Peyer's patch (tissue), 4 donors: ENCODE data around the gene SNX9.

Source experiments
- POLR2A ChIP-seq, 2 donors: fragments of 450-650 bp; IDR thresholded peaks; one replicate each; pipeline ENCODE4 v1.5.1; 2017; ENCODE audit warnings: antibody characterized with exemption in 2 of 2, mild to moderate bottlenecking in 2 of 2, moderate library complexity in 2 of 2
- TF ChIP-seq, protein P1 (sequence below), 6 experiments: fragments of 450-650 bp in 4 of 6; fragments of 200-600 bp in 2 of 6; sonication (generic) in 1 of 6; IDR thresholded peaks; one replicate each; pipeline ENCODE4 v1.5.1; 2017 to 2019; ENCODE audit warnings: antibody characterized with exemption in 6 of 6, mild to moderate bottlenecking in 3 of 6, moderate library complexity in 1 of 6

DNA sequence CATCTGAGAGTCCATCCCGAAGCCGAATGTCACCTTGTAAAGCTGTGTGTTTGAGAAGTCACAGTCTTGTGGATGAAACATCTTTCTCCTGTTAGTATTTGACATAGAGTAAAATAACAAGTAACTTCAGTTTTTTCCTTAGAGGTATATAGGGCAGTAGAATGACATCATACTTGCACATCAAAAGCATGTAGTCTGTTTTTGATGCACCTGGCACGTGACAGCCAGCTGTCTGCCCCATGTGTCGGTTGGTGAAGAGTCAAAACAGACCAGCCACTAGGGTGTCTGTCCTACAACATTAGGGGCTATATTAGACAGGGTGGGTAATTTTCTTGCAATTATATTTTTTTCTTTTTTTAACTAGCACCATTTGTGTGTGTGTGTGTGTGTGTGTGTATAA is 70.2 kb downstream of the SNX9 start:
- TF ChIP-seq, protein P1, sequence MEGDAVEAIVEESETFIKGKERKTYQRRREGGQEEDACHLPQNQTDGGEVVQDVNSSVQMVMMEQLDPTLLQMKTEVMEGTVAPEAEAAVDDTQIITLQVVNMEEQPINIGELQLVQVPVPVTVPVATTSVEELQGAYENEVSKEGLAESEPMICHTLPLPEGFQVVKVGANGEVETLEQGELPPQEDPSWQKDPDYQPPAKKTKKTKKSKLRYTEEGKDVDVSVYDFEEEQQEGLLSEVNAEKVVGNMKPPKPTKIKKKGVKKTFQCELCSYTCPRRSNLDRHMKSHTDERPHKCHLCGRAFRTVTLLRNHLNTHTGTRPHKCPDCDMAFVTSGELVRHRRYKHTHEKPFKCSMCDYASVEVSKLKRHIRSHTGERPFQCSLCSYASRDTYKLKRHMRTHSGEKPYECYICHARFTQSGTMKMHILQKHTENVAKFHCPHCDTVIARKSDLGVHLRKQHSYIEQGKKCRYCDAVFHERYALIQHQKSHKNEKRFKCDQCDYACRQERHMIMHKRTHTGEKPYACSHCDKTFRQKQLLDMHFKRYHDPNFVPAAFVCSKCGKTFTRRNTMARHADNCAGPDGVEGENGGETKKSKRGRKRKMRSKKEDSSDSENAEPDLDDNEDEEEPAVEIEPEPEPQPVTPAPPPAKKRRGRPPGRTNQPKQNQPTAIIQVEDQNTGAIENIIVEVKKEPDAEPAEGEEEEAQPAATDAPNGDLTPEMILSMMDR (IDR thresholded peaks at IDR 0.05): no peak
- no peak for TF ChIP-seq POLR2A (IDR thresholded peaks at IDR 0.05)
